Stimulated activated CD4-positive, alpha-beta T cell treated with anti-CD3 and anti-CD28 coated beads, TNF-alpha, amount 100 ng/mL, for 4 hours (primary cell): ENCODE measurements around the gene SORT1.

Experiments
- DNase-seq, 3 experiments: peaks; one replicate each; pipeline ENCODE4 v3.0.0-alpha.2; 2020; ENCODE audit warnings: low read depth in 3 of 3

Gene SORT1

GRCh38 chr1:109259674-109260557, 137.8 kb downstream of the SORT1 start:
- no peak for DNase-seq
